Stimulated activated CD4-positive, alpha-beta T cell treated with anti-CD3 and anti-CD28 coated beads, Interleukin-1b, Interleukin-23, amount 100 ng/mL, for 48 hours (primary cell): ENCODE results near the gene RARRES2.
"Not testable (repeated sequence)": the region's sequence is repeated elsewhere in the genome, so short reads cannot be mapped to it uniquely, and the experiment has no call there.

ENCODE experiments used
- DNase-seq: peaks from one replicate; pipeline ENCODE4 v3.0.0-alpha.2; 2020

RARRES2 gene

GRCh38 chr7:150313870-150314269 lies 27.6 kb downstream of the RARRES2 start:
- no peak for DNase-seq

- no peak for DNase-seq
These were observed 28.0 kb downstream of the RARRES2 start for GRCh38 chr7:150313367-150313809.

- DNase-seq: not testable (repeated sequence)
These were observed 28.6 kb downstream of the RARRES2 start for GRCh38 chr7:150312649-150313366.

- no peak for DNase-seq
These were observed 29.7 kb downstream of the RARRES2 start for GRCh38 chr7:150311711-150312110.

- DNase-seq: no peak
These were observed 30.3 kb downstream of the RARRES2 start for GRCh38 chr7:150311146-150311545.

- DNase-seq: no peak
These were observed 32.9 kb downstream of the RARRES2 start for GRCh38 chr7:150308575-150308974.

GRCh38 chr7:150307904-150308303 lies 33.5 kb downstream of the RARRES2 start:
- no peak for DNase-seq

GRCh38 chr7:150307129-150307528 lies 34.3 kb downstream of the RARRES2 start:
- no peak for DNase-seq

GRCh38 chr7:150306377-150306776 lies 35.1 kb downstream of the RARRES2 start:
- DNase-seq: not testable (repeated sequence)

GRCh38 chr7:150305903-150306284 lies 35.5 kb downstream of the RARRES2 start:
- DNase-seq: not testable (repeated sequence)

GRCh38 chr7:150305259-150305902 lies 36.0 kb downstream of the RARRES2 start:
- DNase-seq: not testable (repeated sequence)

- not testable (repeated sequence) for DNase-seq
These were observed 36.8 kb downstream of the RARRES2 start for GRCh38 chr7:150304499-150305258.

- DNase-seq: not testable (repeated sequence)
These were observed 38.5 kb downstream of the RARRES2 start for GRCh38 chr7:150302908-150303310.

GRCh38 chr7:150297978-150298377 lies 43.5 kb downstream of the RARRES2 start:
- not testable (repeated sequence) for DNase-seq

GRCh38 chr7:150296802-150297201 lies 44.6 kb downstream of the RARRES2 start:
- not testable (repeated sequence) for DNase-seq

- DNase-seq: not testable (repeated sequence)
These were observed 45.8 kb downstream of the RARRES2 start for GRCh38 chr7:150295614-150296013.

- not testable (repeated sequence) for DNase-seq
These were observed 46.4 kb downstream of the RARRES2 start for GRCh38 chr7:150295027-150295426.

- DNase-seq: not testable (repeated sequence)
These were observed 51.1 kb downstream of the RARRES2 start for GRCh38 chr7:150290317-150290716.

GRCh38 chr7:150288816-150289215 lies 52.6 kb downstream of the RARRES2 start:
- not testable (repeated sequence) for DNase-seq
